Prostate gland (tissue), 2 donors: ENCODE results near the gene WDR77. TPM values are rescaled to one million over a fixed set of nuclear protein-coding genes. Genes with fewer than 3 reads are reported as not detected.

Experiments
- DNase-seq: peaks from one replicate; pipeline ENCODE4 v3.0.0-alpha.2; 2019; ENCODE audit warnings: low spot score
- H3K27ac ChIP-seq, 2 donors: fragments of 200-600 bp; sonication (generic); 2 replicates each; pipeline ENCODE4 v1.5.1; 2017 to 2019
- H3K27me3 ChIP-seq: fragments of 200-600 bp; sonication (generic); replicated peaks from 2 replicates; pipeline ENCODE4 v1.5.1; 2019; ENCODE audit not compliant: insufficient read depth
- H3K36me3 ChIP-seq, 2 donors: fragments of 200-600 bp; sonication (generic); 1 replicate in 1 of 2; 2 replicates in 1 of 2; pipeline versions ENCODE4 v1.5.1 to v1.8.1; 2017 to 2019
- H3K4me1 ChIP-seq: fragments of 200-600 bp; sonication (generic); replicated peaks from 2 replicates; pipeline ENCODE4 v1.5.1; 2019
- H3K4me3 ChIP-seq, 2 donors: fragments of 200-600 bp; sonication (generic); 2 replicates each; pipeline ENCODE4 v1.5.1; 2017 to 2019
- H3K9me3 ChIP-seq: fragments of 200-600 bp; sonication (generic); 2 replicates; pipeline ENCODE4 v1.5.1; 2017
- CTCF ChIP-seq, 4 experiments: fragments of 200-600 bp in 2 of 4; fragments of 450-650 bp in 2 of 4; sonication (generic) in 2 of 4; IDR thresholded peaks; 1 replicate in 3 of 4; 2 replicates in 1 of 4; pipeline ENCODE4 v1.5.1; 2016 to 2019; ENCODE audit warnings: antibody characterized with exemption in 4 of 4, mild to moderate bottlenecking in 2 of 4, moderate library complexity in 2 of 4
- POLR2A ChIP-seq: fragments of 450-650 bp; IDR thresholded peaks from one replicate; pipeline ENCODE4 v1.6.1; 2016; ENCODE audit warnings: antibody characterized with exemption, mild to moderate bottlenecking
- POLR2AphosphoS5 ChIP-seq: sonication (generic); formaldehyde crosslinking; IDR thresholded peaks from one replicate; pipeline ENCODE4 v1.6.1; 2017; ENCODE audit warnings: antibody characterized with exemption
- WGBS: methylation state at CpG from one replicate; pipeline ENCODE4 v1.1.5; 2018; 5-methylcytosine and 5-hydroxymethylcytosine counted together
- intact Hi-C: fragments of 100-400 bp; cut with DNase I; formaldehyde crosslinking; loops from one replicate; pipeline ENCODE4 v1.14.2; 2022
- total RNA-seq, 2 donors: library from RNA; depleted of rRNA; stranded (reverse); fragments of >200 nt; gene quantifications; one replicate each; pipeline ENCODE4 v1.1.0, GENCODE V29; 2016

WDR77 gene
- total RNA-seq, 2 donors from 2014 or later = 19.1 to 31.6 TPM

GRCh38 chr1:111412839-111413238 is 36.2 kb downstream of the WDR77 start:
- TF ChIP-seq POLR2A (no peak), POLR2AphosphoS5 (no peak), CTCF (IDR thresholded peaks at IDR 0.05) (no peak)
- no peaks in the 10 kb centered on the region for H3K9me3 ChIP-seq
- intact Hi-C loops = no loop called here
- H3K4me3 ChIP-seq = no peak overlapping the region
- H3K27me3 ChIP-seq = no peaks in the 10 kb centered on the region
- no peaks in the 10 kb centered on the region for H3K36me3 ChIP-seq
- no peak overlapping the region for H3K27ac ChIP-seq
- DNase-seq = no peak
- 77% methylated on average over 2 of the region's 2 CpGs for WGBS
- no peaks in the 10 kb centered on the region for H3K4me1 ChIP-seq

DNA sequence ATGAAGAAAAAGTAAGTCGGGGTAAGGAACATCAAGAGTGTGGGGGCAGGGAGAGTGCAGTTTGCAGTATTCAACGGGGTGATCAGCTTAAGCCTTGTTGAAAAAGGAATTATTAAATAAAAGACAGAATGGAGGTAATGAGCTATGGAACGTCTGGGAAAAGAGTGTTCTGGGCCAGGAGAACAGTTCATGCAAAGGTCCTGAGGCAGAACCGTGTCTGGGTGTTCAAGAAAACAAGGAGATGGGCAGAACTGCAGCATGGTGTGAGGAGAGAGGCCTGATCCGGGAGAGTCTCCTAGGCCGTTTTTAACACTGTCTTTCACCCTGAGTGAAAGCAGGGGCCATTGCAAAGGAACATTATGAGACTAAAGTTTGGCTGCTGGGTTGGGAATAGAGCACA is 41.8 kb downstream of the WDR77 start:
- TF ChIP-seq POLR2AphosphoS5 (no peak), POLR2A (no peak), CTCF (IDR thresholded peaks at IDR 0.05) (no peak)
- H3K9me3 ChIP-seq = no peaks in the 10 kb centered on the region
- no peak overlapping the region for H3K27ac ChIP-seq
- H3K36me3 ChIP-seq = no peaks in the 10 kb centered on the region
- intact Hi-C loops = no loop called here
- H3K4me1 ChIP-seq = no peaks in the 10 kb centered on the region
- DNase-seq = no peak
- no peak overlapping the region for H3K4me3 ChIP-seq
- no peaks in the 10 kb centered on the region for H3K27me3 ChIP-seq
- WGBS = 71% methylated on average over 6 of the region's 6 CpGs

DNA sequence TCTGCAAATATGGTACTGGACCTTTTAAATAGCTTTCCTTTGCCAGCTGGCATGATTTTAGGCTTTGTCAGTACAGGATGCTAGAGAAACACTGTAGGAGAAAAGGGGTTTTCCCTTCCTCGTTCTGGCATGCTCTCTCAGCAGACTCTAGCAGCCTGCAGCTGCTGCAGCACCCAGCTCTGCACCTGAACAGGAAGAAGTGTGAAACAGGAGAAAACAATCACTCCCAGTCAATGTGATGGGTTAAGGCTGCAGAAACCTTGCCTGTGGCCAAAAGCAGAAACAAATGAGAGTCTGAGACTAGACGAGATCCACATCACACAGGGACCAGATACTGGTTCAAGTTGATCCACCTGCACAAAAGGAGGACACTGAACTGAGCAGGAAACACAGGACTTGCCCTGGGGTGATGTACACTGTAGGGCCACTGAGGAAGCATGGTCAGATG is 42.7 kb downstream of the WDR77 start:
- 2% methylated on average over 2 of the region's 2 CpGs for WGBS
- H3K27ac ChIP-seq = no peak overlapping the region
- no peaks in the 10 kb centered on the region for H3K4me1 ChIP-seq
- peak; percentile 91 for DNase-seq
- no peaks in the 10 kb centered on the region for H3K36me3 ChIP-seq
- H3K4me3 ChIP-seq = no peak overlapping the region
- intact Hi-C loops = no loop called here
- no peaks in the 10 kb centered on the region for H3K9me3 ChIP-seq
- TF ChIP-seq POLR2AphosphoS5 = peak; percentile 90
- TF ChIP-seq POLR2A = no peak
- no peak for TF ChIP-seq CTCF (IDR thresholded peaks at IDR 0.05)
- no peaks in the 10 kb centered on the region for H3K27me3 ChIP-seq

GRCh38 chr1:111404588-111404987 is 44.5 kb downstream of the WDR77 start:
- H3K4me1 ChIP-seq = no peaks in the 10 kb centered on the region
- H3K9me3 ChIP-seq = no peaks in the 10 kb centered on the region
- intact Hi-C loops = no loop called here
- WGBS = 87% methylated on average over 4 of the region's 4 CpGs
- H3K27me3 ChIP-seq = no peaks in the 10 kb centered on the region
- no peak for DNase-seq
- H3K4me3 ChIP-seq = no peak overlapping the region
- H3K36me3 ChIP-seq = no peaks in the 10 kb centered on the region
- TF ChIP-seq CTCF (IDR thresholded peaks at IDR 0.05) (no peak), POLR2AphosphoS5 (no peak), POLR2A (no peak)
- no peak overlapping the region for H3K27ac ChIP-seq

DNA sequence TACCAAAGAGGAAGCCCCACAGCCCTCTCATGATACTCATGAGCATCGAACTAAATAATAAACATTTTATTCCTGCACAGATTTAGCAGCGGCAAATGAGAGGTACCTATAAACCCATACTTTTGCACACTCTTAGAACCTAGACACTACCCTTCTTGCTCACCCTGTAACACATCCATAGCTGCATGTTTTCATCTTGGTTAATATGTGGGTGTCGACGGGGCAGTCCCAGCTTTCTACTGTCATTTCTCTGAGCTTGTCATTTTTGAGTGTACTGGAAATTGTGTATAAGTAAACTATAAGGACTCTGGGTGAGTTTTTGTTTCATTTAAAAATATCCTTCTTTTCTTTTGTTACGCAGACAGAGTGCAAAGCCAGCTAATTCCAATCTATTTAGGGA is 47.0 kb downstream of the WDR77 start:
- DNase-seq = no peak
- intact Hi-C loops = no loop called here
- 92% methylated on average over 5 of the region's 5 CpGs for WGBS

More for the DNA sequence above, 47.0 kb downstream of the WDR77 start:
- Histone ChIP-seq H3K36me3 (no peaks in the 10 kb centered on the region), H3K27me3 (no peaks in the 10 kb centered on the region), H3K4me1 (no peaks in the 10 kb centered on the region), H3K27ac (no peak overlapping the region), H3K4me3 (no peak overlapping the region), H3K9me3 (no peaks in the 10 kb centered on the region)
- TF ChIP-seq POLR2AphosphoS5 (no peak), POLR2A (no peak), CTCF (IDR thresholded peaks at IDR 0.05) (no peak)
